SHP77 treated with DMSO at 0.1 percent for 48 hours (cell line): ENCODE results near the gene GNAQ.

Source experiments
- DNase-seq: peaks from one replicate; lab custom pipeline; 2025; lab: John Stamatoyannopoulos, UW

The GNAQ gene

DNA sequence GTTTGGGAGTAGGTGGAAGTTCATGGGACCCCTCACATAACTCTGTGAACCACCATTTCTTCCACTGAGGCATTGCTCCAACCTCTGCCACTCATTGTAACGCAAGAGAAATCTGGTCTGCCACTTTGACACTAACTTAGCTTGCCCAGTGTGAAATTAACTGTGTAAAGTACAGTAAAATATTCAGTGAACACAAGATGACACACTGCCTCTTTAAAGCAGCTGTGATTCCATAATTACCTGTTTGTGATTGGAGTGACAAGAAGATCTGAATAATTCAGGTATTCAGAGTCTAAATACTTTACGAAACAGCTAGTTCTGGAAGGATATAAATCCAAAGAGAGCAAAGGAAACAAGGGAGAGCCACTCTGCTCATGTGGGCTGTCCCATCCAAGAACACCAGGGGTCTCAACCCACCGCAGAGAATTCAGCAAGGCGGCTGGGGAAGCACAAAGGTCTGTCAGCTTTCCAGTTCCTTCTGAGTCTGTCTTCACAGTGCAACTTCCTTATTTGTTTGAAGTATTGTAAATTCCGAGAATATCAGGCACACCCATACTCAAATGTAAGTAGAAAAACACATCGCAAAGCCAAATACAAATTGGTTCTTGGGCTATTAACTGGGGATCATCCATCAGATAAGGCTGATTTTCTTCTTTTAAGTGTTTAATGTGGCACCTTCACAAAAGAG lies 86.9 kb downstream of the GNAQ start:
- DNase-seq, result no peak

DNA sequence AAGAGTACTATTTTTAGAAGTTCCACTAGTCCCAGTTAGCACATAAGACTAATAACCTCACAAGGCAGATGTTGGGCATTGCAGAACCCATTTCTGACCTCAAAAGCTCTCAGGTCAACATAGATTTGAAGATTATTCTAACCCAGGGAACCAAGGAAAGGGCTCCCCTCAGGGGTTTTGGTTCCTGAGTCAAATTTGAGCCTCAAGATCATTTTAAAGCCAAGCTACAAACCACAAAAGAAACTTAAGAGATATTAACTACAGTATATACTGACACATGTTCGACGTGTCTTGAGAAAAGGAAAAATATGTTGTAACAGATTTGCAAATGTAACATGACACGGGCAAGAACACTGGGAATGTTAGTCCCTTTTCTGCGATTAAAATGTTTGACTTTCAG lies 88.6 kb downstream of the GNAQ start:
- DNase-seq, result no peak

DNA sequence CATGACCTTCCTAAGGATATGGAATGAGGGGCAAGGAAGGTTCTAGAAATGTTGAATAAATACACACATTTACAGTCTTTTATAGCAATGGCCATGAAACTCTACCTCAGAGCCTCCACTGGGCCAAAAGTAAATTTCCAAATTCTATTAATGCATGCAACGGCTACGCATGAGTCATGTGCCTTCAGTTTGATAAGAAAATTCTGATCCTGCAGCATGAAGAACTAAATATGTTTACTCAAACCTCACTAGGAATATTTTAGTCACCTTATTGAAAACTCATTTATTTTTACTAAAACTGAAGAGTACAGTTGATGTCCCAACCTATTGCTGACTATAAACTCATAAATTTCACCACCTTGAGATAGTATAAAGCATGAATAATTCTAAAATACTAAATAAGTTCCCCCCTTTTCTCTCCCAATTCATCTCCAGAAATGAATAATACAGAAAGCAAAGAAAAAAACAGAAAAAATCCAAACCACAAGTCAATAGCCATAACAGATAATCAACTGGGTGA lies 92.4 kb downstream of the GNAQ start:
- DNase-seq, result no peak

DNA sequence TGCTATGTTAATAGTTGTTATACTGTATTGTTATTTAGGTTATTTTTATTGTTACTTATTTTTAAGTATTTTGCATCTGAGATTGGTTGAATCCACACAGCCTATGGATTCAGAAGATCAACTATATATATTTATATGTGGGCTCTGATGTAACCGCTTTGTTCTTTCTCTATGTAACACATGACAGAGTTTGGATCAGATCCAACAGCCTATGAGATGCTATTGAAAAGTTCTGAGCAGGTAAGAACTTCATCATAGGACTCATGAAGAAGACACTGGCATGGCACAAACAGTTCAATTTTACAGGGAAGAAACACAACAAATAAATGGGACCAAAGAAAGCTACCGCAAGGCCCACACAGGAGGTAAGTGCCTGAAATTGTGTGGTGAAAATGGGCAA lies 93.4 kb downstream of the GNAQ start:
- no peak for DNase-seq

DNA sequence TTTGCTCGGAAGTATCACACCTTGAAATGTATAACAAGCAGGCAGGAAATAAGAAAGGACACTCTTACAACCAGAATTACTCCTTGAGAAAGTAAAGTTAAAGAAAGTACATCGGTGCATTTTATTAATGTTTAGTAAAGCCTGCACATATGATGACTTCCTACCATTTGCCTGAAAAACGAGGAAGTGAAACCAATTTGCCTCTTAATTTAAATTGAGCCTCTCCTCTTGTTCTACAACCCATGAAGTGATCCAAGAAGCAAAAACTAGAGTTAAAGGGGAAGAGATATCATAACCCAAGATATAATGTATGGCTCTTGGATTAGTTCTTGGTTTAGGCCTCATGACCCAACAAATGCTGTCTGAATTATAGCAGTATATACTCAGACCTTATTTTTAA lies 95.6 kb downstream of the GNAQ start:
- DNase-seq, result no peak

DNA sequence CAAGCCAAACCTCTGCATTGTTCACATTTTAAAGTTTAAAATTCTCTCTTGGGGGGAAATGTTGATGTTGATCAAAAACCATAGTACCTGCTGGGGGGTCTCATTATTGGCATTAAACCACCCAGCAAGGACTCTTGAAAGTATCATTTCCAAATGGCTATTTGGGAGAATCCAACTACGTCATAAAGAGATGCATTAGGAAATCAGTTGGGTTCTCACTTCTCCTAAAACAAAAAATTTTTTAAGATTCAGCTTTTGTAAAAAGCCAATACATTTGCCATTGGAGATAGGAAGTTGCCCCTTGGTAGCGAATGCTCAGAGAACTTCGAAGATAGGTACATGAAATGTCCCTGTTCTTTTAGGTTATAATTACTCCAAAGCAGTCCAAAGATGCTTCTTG lies 96.4 kb downstream of the GNAQ start:
- no peak for DNase-seq

DNA sequence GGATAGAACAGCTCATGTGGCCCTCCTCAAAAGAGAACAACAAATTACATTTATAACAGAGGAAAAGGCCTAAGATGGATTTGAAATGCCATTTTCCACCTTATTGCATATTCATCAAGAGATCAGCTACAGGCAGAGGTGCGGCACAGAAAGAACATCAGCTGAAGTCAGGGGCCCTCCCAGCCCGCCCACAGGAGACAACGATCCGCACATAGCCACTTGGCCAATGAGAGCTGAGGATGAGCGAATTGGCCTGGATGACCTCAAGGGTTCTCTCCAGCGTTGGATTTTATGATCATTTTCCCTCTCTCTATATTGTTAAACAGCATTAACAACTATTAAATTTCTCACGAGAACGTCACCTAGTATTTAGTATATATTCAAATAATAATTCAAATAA lies 97.6 kb downstream of the GNAQ start:
- no peak for DNase-seq

DNA sequence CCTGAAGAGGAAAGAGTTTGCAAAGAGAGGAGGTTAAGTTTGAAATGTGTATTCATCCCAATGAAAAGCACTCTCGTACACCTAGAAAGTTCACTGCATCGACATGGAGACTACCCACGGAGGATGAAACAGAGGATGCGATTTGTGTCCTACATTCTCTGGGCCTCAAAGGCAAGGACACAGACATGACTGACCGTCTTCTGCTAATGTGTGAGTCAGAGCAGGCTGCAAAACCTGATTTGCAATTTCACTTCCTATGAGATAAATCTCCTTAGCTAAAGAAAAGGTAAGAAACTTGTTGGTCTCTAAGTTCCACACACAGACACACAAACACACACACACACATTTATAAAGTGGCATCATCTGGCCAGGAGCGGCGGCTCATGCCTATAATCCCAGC lies 98.6 kb downstream of the GNAQ start:
- DNase-seq, result no peak

DNA sequence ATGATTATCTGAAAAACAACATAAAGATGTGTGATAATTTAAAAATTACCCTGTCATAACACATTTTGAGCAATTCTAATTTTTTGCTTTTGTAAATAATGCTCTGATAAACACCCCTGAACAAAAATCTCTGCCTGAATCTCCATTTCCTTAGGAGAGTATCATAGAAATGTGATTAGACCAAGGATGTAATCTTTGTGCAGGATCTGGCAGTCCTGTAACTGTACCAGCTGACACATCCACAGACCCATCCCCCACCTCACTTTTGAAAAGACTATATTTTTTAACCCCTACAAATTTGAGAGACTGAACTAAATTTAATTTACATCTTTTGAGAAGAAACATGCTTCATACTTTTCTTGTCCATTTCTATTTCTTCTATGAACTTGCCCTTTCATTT lies 101.7 kb downstream of the GNAQ start:
- DNase-seq, result no peak

DNA sequence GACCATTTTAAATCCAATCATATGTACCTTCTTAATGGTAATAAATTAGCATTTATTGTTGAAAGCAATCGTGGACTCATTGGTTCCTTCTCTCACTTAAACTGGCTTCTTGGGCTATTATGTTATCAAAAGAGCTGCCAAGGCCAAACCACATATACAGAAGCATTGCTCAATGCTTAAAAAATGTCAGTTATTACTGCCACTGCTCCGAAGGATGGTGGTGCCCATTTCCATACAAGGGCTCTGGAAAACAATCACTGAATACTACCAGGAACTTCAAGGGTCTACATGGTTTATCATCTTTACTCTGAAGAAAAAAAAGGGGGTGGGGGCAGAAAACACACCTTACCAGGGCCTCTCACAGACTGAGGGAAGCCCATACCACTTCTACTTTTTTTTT lies 104.3 kb downstream of the GNAQ start:
- DNase-seq, result no peak

DNA sequence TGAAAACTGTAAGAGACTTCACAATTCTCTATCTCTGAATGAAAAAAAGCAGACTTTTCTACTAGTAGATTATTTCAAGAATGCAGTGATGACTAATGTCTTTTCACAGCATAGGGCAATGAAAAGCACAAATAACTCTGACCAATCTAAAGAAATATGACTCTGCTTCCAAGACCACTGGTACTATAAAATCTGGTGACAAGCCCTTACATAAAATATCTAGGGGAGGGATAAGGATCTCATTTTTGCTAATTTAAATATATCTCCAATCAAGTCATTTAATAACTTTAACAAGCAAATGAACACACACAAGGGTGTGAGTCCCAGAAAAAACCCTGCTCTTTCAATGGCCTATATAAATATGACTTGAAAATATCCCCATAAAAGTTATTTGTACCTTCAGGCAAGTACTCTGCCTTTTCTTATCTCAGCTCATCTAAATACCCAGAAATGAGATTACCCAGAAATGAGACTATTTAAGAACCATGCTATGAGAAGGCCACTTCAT lies 105.2 kb downstream of the GNAQ start:
- no peak for DNase-seq

DNA sequence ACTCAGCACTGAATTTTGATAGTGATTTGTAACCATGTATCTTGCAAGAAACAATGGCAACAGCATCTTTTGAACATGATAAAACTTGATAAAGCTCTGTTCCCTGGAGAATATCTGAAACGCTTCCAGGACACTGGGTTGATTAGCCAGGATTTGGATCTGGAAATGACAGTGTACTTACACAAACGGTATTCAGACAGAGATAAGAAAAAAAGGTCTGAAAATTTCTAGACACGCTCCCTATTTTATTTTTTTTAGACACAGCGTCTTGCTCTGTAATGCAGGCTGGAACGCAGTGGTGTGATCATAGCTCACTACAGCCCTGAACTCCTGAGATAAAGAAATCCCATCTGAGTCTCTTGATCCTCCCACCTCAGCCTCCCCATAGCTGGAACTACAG lies 109.0 kb downstream of the GNAQ start:
- DNase-seq, result no peak

DNA sequence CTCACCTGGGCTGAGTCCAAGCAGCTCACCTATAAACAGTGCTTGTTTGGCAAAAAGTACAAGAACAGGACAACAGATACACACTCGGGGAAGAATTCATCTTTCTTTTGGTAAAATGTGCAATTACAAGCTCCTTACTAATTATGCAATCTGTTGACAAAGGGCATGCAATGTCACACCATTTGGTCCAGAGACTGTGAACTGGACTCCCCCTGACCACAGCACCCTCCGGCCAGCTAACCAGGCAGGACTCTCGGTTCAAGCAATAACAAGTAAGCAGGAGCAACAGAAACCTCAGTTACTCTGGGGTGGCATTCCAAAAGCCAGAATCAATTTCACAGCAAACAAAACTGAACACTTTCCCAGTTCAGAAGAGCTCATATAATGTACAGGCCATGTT lies 113.8 kb downstream of the GNAQ start:
- DNase-seq, result no peak

DNA sequence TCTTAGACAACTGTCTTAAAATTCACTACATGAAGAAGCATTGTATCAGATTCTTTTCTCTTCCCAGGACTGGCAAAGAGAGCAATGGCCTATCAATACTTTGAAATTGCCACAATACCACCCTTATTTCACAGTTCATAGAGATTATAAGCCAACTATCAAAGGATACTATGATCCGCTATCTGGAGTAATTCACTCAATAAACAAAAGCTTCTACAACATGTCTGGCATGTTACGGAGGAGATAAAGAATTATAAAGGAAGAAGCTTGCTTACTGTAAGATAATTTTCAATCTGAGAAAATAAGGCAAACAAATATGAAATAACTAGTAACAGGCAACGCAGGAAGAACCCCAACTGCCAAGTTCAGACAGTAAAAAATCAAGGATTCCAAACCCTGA lies 114.8 kb downstream of the GNAQ start:
- no peak for DNase-seq

DNA sequence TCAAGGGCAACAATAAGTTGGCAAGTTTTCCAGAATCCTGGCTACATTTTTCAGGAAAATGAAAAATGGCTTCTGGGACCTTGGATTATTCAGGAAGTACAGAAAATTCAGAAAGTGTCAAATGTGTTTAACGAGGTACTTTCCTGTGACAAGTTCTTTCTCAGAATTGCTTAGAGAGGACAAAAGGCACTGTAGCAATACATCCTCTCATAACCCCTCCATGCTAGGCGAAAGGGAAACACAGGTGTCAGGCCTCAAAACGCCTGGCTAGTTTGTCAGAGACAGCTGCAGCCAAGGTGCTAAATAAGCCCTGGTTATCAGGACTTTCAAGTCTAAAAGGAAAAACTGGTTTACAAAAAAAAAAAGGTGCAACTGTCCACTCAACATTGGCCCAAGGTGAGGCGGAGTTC lies 115.2 kb downstream of the GNAQ start:
- no peak for DNase-seq

DNA sequence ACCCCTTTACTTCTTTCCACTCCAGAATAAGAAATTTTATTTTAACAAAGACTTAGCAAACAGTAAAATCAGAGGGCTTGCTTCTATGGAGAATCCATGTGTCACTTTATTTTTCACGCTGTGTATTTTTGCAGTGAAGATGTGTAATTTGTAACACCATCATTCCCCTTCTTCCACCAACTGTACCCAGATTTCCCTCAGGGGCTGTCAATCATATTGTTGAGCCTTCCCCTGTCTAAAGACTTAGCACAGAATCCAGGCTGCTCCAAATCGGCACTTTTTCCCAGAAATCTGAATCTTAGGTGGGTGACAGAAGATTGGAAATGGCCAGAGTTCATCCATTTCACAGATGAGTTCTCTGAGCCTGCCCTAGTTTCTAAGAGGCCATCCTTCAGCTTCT lies 115.9 kb downstream of the GNAQ start:
- DNase-seq, result no peak

DNA sequence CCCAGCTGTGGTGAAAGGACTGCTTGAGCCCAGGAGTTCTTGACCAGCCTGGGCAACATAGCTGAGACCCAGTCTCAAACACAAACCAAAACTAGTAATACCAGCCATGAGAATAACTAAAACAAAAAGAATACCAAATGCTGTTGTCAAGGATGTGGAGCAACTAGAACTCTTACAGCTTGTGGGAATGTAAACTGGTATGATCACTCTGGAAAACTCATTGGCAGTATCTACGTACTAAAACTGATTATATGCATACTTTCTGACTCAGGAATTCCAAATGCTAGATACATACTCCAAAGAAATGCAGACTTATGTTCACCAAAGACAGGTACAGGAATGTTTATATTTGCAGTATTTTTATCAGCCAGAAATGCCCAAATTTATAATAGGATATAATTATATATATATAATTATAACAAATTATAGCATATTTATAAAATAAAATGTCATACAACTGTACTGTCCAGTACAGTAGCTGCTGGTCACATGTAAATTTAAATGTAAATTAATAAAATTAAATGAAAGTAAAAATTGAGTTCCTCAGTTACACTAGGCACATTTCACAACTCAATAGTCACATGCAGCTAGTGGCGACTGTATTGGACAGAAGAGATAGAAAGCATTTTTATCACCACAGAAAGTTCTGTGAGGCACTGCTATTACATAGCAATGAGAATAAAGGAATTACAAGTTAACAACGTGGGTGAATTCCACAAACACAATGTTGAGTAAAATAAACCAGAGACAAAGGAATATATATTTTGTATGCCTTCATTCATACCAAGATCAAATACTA lies 118.5 kb downstream of the GNAQ start:
- DNase-seq, result no peak

DNA sequence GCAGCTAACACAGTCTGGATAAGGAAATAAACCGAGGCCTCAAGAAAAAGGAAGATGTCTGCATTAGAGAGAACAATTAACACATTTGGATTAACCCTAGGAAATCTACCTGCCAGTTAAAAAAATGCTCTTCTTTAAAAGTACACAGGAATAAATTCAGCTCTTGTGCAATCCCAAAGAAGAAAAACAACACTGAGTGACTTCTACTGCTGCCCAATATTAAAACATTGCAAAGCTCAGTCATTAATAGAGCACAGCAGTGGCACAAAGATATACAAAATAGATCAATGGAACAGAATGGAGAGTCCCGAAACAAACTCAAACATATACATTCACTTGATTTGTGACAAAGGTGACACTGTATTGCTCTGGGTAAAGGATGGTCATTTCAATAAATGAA lies 119.7 kb downstream of the GNAQ start:
- DNase-seq, result no peak

DNA sequence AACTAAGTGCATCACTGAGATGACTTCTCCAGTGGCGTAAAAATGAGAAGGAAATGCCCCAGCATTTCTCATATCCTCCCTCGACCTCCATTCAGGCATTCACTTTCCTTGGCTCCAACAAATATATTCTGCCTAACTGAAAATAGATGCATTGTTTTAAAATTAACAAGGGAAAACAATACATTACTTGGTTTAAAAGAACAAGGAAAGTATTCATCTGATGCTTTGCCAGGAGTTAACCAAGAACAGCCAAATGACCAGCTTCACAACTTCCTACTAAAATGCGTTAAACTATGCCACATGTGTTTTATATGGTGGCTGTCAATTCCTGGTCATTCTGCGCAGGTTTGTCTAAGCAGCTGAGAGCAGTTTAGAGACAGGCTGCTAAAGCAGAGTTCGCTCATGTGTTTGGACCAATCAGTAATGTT lies 121.4 kb downstream of the GNAQ start:
- no peak for DNase-seq

DNA sequence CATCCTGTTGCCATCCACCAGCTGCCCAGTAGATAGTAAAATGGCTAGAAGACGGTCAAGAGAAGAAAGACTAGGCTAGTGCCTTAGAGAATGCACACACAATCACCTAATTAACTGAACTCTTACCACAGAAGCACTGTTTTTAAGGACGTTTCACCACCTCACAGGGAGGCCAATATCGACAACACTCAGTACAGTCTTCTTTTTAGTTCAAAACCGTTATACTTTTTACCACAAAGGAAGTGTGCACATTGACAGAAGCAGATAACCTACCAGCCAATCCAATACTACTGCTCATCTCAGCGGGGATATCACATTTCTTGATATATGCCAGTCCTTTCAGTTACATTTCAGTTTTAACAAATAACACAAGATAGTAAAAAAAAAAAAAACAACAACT lies 122.3 kb downstream of the GNAQ start:
- no peak for DNase-seq

DNA sequence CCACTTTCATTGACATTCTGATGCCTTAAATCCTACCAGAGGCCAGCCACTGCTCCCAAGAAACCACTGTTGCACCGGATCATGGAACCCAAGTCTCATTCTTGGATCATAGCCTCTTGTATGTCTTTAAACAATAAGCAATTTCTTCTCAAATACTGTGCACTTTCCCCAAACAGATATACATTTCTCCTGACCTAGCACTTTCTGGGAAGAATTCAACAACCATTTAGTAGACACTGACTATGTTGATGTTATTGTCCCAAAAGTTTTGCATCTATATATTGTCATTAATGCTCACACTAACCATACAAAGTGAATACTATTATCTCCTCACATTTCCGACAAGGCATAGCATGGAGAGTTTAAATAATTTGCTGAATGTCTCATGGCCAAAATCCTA lies 123.3 kb downstream of the GNAQ start:
- DNase-seq, result no peak

DNA sequence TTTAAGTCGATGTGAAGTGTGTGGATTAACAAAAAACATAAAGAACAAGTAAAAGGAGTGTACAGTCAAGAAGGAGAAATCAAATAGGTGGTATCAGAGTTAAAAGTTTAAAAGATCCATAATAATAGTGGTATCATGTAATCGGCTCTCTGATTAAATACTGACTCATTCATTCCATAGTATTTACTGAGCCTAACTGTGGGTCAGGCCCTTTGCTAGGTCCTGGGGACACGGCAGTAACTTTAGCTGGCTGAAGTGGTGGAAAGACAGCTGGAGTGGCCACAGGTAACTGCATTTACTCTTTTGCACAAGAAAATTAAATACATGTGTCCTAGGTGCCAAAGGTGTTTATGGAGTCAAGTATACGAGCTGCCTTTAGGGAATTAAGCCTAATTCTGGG lies 124.0 kb downstream of the GNAQ start:
- DNase-seq, result no peak

DNA sequence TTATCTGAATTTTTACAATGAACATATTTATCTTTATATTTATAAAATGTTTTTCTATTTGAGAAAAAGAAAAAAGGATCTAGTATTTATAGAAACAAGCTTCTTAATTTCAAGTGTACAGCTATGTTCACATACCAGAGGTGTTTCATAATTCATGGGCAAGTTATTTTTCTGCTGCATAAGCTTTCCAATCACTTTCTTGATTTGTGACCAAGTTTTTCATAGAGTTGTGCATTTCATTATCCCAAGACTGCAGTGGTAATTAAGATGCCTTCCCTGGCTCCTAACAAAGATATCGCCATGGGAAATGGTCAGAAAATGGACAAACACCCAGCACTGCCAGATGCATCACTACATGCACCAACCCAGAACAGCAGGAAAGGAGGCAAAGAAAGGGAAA lies 124.6 kb downstream of the GNAQ start:
- no peak for DNase-seq
